ENCODE data around the gene MLLT11. TPM values are rescaled to one million over a fixed set of nuclear protein-coding genes. Genes with fewer than 3 reads are reported as not detected.

Gene MLLT11
- total and polyA plus RNA-seq, 2 of the 4 experiments (the other 2 are of a cell fraction), result 3.6 to 17.5 TPM

- dilution Hi-C loops (cut with HindIII; ENCODE audit: low sequenced_read_pairs, unreplicated experiment) (no loop called here), intact Hi-C loops (cut with micrococcal nuclease) (no loop called here), in situ Hi-C loops (cut with MboI; ENCODE audit: low sequenced_read_pairs) (loop anchor here (10.0 kb wide), 1 partner anchor 57 kb away; the partner anchor contains the start of gene CERS2)
- no peak overlapping the region for H3K4me3 ChIP-seq (ENCODE audit: insufficient read depth, low read depth, low read length)
- H3K79me1 ChIP-seq (ENCODE audit: low read depth in 1 of 2, low read length in 2 of 2), result no peaks in the 10 kb centered on the region
- no peak overlapping the region for H3K4ac ChIP-seq (ENCODE audit: low read depth, low read length)
- H3K9me1 ChIP-seq (ENCODE audit: insufficient read depth, low read length), result no peaks in the 10 kb centered on the region
- BruUV-seq (replicated peaks), result no TSS peak
- H2BK5ac ChIP-seq (ENCODE audit: low read depth, low read length, poor library complexity, severe bottlenecking), result no peak overlapping the region
- no peak overlapping the region for H2AFZ ChIP-seq (replicated peaks; ENCODE audit: low read length, poor library complexity)
- H4K5ac ChIP-seq (ENCODE audit: low read depth, low read length), result no peak overlapping the region
- H2AK9ac ChIP-seq (replicated peaks; ENCODE audit: low read depth, low read length, poor library complexity), result no peak overlapping the region
- no peaks in the 10 kb centered on the region for H3K9me3 ChIP-seq (ENCODE audit: control insufficient read depth, insufficient read depth, low read length)
- no peak overlapping the region for H3K27ac ChIP-seq (ENCODE audit: insufficient read depth, low read length)
- H2AK5ac ChIP-seq (ENCODE audit: low read depth, low read length), result no peak overlapping the region
- no peak for ATAC-seq (ENCODE audit: low read depth)
- H3K14ac ChIP-seq (replicated peaks; ENCODE audit: low read depth, low read length), result no peak overlapping the region
- no peak overlapping the region for H3K4me2 ChIP-seq (ENCODE audit: low read depth, low read length)
- H3K56ac ChIP-seq (ENCODE audit: extremely low read depth, insufficient read depth, low read length), result no peak overlapping the region
- POLR2A ChIA-PET (ENCODE audit: unreplicated experiment), result no interaction called here
- CTCF ChIA-PET, result interaction anchor here (0.6 kb wide), 1 partner anchor 146 kb away, joined by 4 read pairs; no protein-coding TSS in a partner anchor
- TF ChIP-seq NFE2L2 (IDR thresholded peaks at IDR 0.05; ENCODE audit: low read depth, low read length) (no peak), CHD1 (IDR thresholded peaks at IDR 0.05; ENCODE audit: low read depth, low read length) (no peak)
- H3K27me3 ChIP-seq (ENCODE audit: control insufficient read depth, insufficient read depth, low read length), result no peaks in the 10 kb centered on the region
- H4K20me1 ChIP-seq (ENCODE audit: insufficient read depth, low read length), result no peaks in the 10 kb centered on the region
- no peak for DNase-seq
- H4K8ac ChIP-seq (ENCODE audit: low read depth in 2 of 2, low read length in 2 of 2), result no peak overlapping the region
- H2BK20ac ChIP-seq (ENCODE audit: low read depth, low read length), result no peak overlapping the region
- no peaks in the 10 kb centered on the region for H3K4me1 ChIP-seq (ENCODE audit: control insufficient read depth, insufficient read depth, low read length)
- no peak overlapping the region for H2BK120ac ChIP-seq (ENCODE audit: low read depth, low read length)
- H3K36me3 ChIP-seq (ENCODE audit: control insufficient read depth, insufficient read depth, low read length), result peaks cover 29% of the 10 kb centered on the region
- H4K91ac ChIP-seq (ENCODE audit: insufficient read depth, low read depth, low read length), result no peak overlapping the region
- no peak overlapping the region for H3K9ac ChIP-seq (ENCODE audit: low read depth, low read length)
- H3K18ac ChIP-seq (ENCODE audit: low read depth, low read length), result no peak overlapping the region
- H3K23ac ChIP-seq (ENCODE audit: low read depth, low read length), result no peak overlapping the region
- no CpG with 5 or more reads among the region's 8 CpGs for WGBS, 2 experiments (ENCODE audit: extremely low coverage in 2 of 2, insufficient read length in 1 of 2)
- no peak overlapping the region for H2BK15ac ChIP-seq (ENCODE audit: low read depth, low read length)
Observed at GRCh38 chr1:151032164-151032563, 28.0 kb upstream of the MLLT11 start.

All from IMR-90 (cell line).